GM21619 (cell line): ENCODE measurements around the gene SURF4.

ENCODE experiments used
- ATAC-seq: cut with Tn5 transposase; IDR thresholded peaks from one replicate; pipeline ENCODE4 v1.9.1; 2021; ENCODE audit not compliant: unreplicated experiment

The SURF4 gene

GRCh38 chr9:133375116-133375723 is 640 bp downstream of the SURF4 start:
- peak; percentile 17 for ATAC-seq

DNA sequence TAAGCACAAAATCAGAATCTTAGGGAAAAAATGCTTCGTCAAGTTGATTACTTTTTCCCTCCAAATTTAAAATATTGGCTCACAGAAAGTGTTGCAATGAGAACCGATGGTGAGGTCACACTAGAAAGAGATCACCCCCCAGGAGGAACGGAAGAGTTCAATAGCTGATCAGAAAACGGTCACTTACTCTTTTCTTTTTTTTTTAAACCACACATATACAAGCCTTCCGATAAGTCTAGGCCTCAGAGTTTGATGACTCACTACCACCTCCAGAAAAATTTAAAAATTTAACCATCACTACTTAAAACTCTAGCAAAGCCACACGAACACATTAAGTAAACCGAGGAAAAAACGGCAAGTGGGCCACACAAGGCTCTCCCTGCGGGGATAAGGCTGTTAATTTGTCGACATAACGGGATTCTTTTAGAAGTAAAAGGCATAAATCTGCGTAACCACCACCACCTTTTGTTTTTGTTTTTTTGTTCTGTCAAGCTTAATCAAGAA is 1.2 kb downstream of the SURF4 start:
- ATAC-seq: no peak

DNA sequence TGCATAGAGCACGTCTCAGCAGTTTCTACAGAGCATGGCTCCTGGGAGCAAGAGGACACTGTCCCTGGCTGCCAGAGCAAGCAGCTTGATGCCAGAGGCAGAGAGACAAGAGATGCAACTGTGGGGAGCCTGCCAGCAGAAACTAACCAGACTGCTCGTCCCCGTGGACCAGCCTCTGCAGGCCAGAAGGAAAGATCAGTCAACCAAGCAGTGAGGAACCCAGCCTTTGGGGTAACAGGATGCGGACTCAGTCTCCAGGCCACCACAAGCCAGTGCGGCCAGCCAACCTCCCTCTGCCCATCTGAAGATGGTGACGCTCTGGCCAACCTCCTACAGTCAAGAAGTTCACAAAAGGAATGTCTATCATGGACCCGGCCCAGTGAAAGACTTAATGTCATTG is 3.7 kb downstream of the SURF4 start:
- ATAC-seq: no peak

- no peak for ATAC-seq
Observed at GRCh38 chr9:133371261-133371711, 4.6 kb downstream of the SURF4 start.

DNA sequence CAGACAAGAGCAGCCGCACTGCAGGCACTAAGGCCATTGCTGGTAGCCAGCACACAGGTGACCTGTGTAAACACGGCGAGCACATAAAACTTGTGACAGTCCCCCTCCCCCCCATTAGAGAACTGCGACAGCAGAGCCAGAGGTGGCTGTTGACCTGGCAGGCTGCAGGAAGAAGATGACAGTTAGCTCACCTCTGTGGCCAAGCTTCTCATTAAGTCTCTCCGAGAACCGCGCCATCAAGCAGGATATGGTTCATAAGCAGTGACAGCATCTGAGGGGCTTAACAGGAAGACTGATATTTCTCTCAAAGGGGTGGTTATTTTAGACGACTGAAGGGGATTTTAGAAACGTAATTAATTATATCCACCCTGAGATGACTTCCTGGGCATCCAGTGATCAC is 5.2 kb downstream of the SURF4 start:
- ATAC-seq: no peak

- no peak for ATAC-seq
Observed at GRCh38 chr9:133369933-133370332, 5.9 kb downstream of the SURF4 start.

DNA sequence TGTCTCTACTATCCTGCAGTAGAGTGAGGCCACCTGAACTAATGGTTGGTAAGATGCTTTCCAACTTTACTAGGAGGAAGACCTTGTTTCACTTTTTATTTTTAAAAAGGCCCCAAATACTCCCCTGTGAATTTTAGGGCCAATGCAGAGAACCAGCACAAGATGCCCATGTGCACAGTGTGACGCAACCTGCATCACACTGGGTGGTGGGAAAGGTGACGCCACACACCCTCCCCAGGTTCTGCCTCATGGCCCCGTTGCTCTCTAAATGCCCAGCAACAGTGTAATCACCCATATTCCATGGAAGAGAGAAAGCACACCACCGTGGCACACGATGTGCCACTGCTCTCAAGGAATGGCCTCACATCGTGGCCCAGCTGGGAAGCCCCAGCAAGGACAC is 6.4 kb downstream of the SURF4 start:
- ATAC-seq: no peak

DNA sequence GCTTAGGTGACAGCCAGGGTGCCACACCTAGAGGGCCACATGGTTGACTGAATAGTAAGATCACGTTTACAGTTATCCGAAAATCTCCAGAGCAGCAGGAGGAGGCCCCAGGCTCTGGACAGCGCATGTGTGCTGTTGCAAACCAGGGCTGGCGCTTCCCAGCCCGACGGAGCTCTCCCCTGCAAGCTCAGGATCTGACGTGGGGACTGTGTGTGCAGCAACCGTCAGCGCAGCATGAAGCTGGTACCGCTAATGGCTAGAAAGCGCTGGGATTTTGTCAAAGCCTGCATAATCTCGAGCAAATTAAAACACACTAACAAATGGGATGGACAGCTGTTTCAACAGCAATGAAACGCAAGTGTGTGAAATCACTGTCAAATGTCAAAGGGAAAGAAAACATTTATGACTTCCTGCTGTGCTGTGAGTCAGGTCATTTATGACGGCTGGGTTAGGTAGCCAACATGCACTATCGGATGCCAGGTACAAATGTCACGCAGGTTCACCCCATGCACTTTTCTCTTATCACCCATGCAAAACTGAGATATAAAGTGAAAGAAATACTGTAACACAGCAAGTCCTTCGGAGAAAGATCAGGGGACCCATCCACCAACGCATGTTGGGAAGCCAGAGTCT is 7.5 kb downstream of the SURF4 start:
- no peak for ATAC-seq

DNA sequence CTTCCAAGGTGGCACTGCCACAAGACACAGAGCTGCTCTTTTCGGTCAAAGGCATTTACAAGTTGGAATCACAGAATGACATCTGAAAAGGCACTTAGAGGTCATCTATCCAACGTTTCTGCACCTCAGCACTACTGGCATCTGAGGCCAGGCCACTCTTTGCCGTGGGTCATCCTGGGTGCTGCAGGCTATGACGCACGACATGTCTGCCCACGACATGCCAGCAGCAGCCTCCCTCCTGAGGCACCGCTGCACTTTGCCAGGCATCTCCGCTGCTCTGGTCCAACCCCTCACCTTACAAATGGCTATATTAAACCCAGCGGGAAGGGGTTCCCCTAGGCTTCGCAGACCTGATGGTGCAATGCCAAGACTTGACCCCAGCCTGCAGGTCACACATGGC is 8.1 kb downstream of the SURF4 start:
- ATAC-seq: no peak

- ATAC-seq: no peak
Observed at GRCh38 chr9:133367221-133367620, 8.6 kb downstream of the SURF4 start.

DNA sequence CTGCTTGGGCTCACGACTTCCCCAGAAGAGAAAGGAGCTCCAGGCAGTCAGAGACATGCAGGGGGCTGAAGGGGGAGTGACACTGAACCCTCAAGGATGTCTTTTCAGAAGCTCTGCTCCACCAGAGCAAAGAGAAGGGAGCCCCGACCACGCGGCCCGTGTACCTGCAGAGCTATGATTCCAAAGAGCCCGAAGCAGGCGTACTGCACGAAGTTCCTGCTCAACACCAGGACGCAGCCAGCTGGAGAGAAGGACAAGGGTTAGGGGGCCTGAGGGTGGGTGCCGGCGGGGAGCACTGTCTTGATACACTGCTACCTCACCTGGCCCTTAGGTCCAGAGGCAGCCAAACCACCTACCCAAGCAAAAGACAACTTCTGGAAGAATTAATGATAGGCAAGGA is 9.4 kb downstream of the SURF4 start:
- ATAC-seq: no peak

DNA sequence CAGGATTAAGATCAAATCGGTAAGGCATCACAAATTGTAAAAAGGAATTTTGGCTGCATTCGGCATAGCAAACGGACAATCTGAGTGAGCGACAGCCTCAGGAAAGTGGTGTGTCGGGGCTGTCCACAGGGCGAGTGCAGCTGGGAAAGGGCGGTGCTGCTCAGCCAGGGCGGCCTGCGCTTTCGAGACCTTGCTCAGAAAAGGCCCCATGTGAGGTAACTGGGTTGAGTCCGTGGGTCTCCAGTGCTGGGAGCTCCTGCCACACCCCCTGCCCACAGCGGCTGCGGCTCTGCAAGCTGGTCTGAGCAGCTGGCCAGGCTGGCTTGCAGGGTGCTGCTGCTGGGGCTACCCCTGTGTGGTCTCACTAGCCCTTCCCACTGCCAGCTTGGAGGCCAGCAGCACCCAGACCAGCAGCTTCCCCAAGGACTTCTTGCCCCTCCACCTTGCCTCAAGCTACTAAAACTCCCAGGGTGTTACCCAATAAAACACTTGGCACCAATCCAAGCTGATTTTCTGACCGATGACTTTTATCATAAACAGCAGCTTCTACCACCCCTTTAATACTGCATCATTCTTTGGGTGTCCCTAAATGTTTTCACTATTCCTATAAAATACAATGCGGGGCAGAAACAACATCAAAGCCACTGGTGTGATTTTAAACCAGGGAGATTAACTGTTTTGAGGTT is 13.4 kb downstream of the SURF4 start:
- ATAC-seq: no peak

DNA sequence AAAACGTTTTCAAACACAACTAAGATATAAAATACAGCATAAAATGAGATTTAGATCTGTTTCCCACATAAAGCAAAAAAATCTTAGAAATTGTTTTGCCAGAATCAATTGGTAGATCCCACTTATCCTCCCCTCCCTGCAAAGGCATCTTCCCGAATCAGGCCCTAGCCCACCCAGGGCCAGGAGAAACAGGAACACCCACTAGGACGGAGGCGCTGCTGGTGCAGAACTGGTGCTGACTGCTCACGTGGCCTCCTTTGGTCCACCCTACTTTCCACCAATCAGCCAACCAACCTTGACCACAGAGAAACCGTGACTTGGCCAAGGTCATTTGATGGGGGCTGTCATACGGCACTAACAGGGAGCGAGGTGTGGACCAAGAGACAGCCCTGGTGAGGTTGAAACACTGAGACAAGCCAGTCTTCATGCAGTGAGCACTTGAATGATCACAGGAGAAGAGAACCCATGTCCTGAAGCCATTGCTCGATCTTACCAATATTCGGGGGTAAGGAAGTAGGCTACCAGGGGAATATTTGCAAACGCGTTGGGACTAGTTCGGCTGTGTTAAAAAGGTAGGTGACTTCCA is 14.3 kb downstream of the SURF4 start:
- no peak for ATAC-seq

GRCh38 chr9:133360400-133361393 is 15.2 kb downstream of the SURF4 start:
- ATAC-seq: no peak

- ATAC-seq: no peak
Observed at GRCh38 chr9:133359399-133360175, 16.3 kb downstream of the SURF4 start.

DNA sequence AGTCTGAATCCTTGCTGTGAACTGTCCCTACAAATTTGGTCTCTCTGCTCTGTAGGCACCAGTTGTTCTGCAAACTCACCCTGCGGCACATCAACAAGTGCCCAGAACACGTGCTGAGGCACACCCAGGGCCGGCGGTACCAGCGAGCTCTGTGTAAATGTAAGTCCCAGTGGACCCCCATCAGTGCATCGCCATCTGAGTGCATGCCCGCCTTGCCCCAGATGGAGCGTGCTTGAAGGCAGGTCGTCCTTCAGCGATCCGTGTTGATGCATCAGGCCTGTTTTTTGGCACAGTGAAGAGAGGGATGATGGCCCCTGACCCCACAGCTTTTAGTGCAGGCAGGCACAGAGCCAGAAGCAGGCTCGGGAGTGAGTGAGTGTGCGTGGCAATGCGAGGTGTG is 18.2 kb downstream of the SURF4 start:
- no peak for ATAC-seq

GRCh38 chr9:133356391-133357091 is 19.3 kb downstream of the SURF4 start, which contains the start of the genes SURF1 and SURF2:
Gene SURF1, minus strand, starts transcription at chr9:133356487. Its CDS starts 34 bp downstream, at chr9:133356453.
Gene SURF2, plus strand, starts transcription at chr9:133356550. Its CDS starts 43 bp downstream, at chr9:133356593.
- ATAC-seq: peak; percentile 66

DNA sequence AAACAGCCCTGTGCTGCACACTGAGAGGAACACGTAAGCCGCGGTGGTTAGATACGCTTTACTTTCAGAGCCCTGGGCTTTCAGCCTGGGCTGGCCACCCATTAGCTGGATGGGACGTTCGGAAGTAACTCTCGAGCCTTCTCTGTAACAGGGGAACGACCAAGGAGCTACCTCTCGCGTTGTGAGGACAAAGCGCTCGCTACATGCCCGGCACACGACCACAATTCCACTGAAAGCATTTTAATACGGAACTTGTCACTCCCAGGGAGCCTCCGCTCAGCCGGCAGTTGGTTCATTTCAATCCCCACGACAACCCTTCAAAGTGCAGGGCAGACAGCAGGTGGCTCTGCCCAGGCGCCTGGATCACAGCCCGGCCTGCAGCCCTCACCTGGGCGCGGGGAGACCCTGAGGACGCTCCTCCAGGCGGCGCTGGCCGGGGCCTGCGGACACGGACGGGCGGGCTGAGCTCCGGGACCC is 19.9 kb downstream of the SURF4 start:
- ATAC-seq: peak; percentile 21

GRCh38 chr9:133354766-133355165 is 21.1 kb downstream of the SURF4 start:
- no peak for ATAC-seq
